ENCODE data around the gene NFATC1.

NFATC1 gene

DNA sequence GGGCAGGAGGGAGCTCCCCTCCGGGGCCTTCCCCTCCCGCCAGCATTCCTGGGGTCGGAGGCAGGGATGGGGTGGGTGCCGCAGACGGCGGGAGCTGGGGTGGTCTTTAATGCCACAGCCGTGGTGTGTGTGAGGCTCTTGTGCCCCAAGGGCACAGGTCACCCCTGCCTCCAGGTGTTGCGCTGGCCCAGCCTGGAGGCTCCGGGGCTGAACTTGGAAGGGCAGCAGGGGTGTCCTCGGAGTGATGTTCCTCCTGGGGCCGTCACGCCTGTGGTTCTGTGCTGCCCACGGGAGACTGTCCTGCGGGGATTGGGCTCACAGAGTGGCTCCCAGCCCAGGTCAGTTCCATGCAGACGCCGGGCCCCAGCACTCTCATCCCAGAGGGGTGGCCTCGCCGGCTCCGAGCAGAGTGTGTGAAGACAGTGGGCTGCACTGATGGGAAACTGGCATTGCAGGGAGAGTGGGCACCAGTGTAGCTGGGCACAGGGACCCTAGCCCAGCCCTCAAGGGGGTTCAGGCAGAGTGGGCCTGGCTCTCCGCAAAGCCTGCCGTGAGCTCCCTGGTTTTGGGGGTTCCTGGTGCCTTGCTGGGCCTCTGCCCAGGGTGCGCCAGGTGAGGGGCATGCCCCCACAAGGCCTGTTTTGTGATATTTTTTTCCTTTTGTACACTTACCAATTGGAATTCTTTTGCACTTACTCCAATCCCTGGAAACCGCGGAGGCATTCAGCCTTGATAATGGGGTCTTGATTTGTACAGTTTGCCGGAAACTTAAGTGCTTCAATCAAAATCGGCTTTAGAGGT lies 56.7 kb downstream of the NFATC1 start:
- no peaks in the 10 kb centered on the region for H4K20me1 ChIP-seq (ENCODE audit: control insufficient read depth, insufficient read depth, low read depth, low read length)
- H3K27me3 ChIP-seq (ENCODE audit: control insufficient read depth, low read length): no peaks in the 10 kb centered on the region
- H3F3A ChIP-seq (ENCODE audit: control insufficient read depth, insufficient read depth): 0 out of 2 replicates have a peak, but pooled peaks cover 4% of the 10 kb centered on the region
- H3K27ac ChIP-seq (ENCODE audit: low read depth, low read length): peak overlapping the region; percentile 82
- H3K79me2 ChIP-seq (ENCODE audit: control insufficient read depth, low read length): 0 out of 2 replicates have a peak, but pooled peaks cover 4% of the 10 kb centered on the region
- H3K9me3 ChIP-seq (ENCODE audit: control insufficient read depth, insufficient read depth, low read length): no peaks in the 10 kb centered on the region
- peaks cover 29% of the 10 kb centered on the region for H3K4me1 ChIP-seq (ENCODE audit: control insufficient read depth, low read length)
- peaks cover 59% of the 10 kb centered on the region for H3K36me3 ChIP-seq (ENCODE audit: control insufficient read depth, low read length)
- no peak overlapping the region for H3K4me3 ChIP-seq (ENCODE audit: low read length)
- TF ChIP-seq, protein P1, sequence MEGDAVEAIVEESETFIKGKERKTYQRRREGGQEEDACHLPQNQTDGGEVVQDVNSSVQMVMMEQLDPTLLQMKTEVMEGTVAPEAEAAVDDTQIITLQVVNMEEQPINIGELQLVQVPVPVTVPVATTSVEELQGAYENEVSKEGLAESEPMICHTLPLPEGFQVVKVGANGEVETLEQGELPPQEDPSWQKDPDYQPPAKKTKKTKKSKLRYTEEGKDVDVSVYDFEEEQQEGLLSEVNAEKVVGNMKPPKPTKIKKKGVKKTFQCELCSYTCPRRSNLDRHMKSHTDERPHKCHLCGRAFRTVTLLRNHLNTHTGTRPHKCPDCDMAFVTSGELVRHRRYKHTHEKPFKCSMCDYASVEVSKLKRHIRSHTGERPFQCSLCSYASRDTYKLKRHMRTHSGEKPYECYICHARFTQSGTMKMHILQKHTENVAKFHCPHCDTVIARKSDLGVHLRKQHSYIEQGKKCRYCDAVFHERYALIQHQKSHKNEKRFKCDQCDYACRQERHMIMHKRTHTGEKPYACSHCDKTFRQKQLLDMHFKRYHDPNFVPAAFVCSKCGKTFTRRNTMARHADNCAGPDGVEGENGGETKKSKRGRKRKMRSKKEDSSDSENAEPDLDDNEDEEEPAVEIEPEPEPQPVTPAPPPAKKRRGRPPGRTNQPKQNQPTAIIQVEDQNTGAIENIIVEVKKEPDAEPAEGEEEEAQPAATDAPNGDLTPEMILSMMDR (IDR thresholded peaks at IDR 0.05; ENCODE audit: low read depth, low read length, poor library complexity, severe bottlenecking): no peak
- TF ChIP-seq EZH2phosphoT487 (IDR thresholded peaks at IDR 0.05; ENCODE audit: borderline replicate concordance, low read length): no peak
- H3K4me2 ChIP-seq (ENCODE audit: low read length): no peak overlapping the region
- H3K9me2 ChIP-seq (replicated peaks; ENCODE audit: control insufficient read depth, low read length): no peaks in the 10 kb centered on the region

DNA sequence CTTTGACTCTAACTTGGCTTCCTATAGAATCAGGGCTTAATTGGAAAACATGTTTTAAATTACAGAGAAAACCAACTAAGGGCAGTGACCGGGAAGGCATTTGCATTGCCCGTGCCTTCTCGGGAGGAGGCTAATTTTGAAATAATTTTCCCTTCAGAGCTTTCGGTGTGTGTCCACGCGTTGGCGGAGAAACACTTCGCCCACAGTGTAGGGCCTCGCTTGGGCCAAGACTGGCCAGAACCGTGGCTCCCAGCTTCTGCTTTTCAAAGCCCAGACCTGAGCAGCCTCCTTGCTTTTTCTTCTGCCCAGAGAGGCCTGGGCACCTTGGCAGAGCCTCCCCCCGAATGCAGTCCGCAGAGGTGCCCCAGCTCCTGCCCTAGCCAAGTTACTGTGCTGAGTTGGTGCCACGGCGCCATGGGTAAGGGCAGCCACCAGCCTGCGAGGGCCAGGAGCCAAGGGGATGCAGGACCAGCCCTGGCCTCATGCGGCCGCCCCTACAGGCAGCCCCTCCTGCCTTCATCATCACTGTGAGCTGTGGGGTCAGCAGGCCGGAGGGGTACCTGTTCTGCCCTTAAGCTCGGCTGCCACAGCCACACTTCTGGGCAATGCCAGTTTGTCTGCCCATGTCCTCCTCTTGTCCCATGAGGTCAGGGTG lies 57.4 kb downstream of the NFATC1 start:
- Histone ChIP-seq H3K4me1 (ENCODE audit: control insufficient read depth, low read length) (peaks cover 34% of the 10 kb centered on the region), H4K20me1 (ENCODE audit: control insufficient read depth, insufficient read depth, low read depth, low read length) (no peaks in the 10 kb centered on the region), H3K36me3 (ENCODE audit: control insufficient read depth, low read length) (peaks cover 63% of the 10 kb centered on the region), H3K27me3 (ENCODE audit: control insufficient read depth, low read length) (no peaks in the 10 kb centered on the region), H3K79me2 (ENCODE audit: control insufficient read depth, low read length) (0 out of 2 replicates have a peak, but pooled peaks cover 7% of the 10 kb centered on the region), H3K27ac (ENCODE audit: low read depth, low read length) (peak overlapping the region; percentile 82), H3K4me3 (ENCODE audit: low read length) (peak overlapping the region; percentile 14; the same call in 1 of the 2 replicates), H3K9me2 (replicated peaks; ENCODE audit: control insufficient read depth, low read length) (no peaks in the 10 kb centered on the region), H3K4me2 (ENCODE audit: low read length) (peak overlapping the region; percentile 54), H3F3A (ENCODE audit: control insufficient read depth, insufficient read depth) (0 out of 2 replicates have a peak, but pooled peaks cover 4% of the 10 kb centered on the region), H3K9me3 (ENCODE audit: control insufficient read depth, insufficient read depth, low read length) (no peaks in the 10 kb centered on the region)
- TF ChIP-seq, protein P1 (IDR thresholded peaks at IDR 0.05; ENCODE audit: low read depth, low read length, poor library complexity, severe bottlenecking): no peak
- no peak for TF ChIP-seq EZH2phosphoT487 (IDR thresholded peaks at IDR 0.05; ENCODE audit: borderline replicate concordance, low read length)

DNA sequence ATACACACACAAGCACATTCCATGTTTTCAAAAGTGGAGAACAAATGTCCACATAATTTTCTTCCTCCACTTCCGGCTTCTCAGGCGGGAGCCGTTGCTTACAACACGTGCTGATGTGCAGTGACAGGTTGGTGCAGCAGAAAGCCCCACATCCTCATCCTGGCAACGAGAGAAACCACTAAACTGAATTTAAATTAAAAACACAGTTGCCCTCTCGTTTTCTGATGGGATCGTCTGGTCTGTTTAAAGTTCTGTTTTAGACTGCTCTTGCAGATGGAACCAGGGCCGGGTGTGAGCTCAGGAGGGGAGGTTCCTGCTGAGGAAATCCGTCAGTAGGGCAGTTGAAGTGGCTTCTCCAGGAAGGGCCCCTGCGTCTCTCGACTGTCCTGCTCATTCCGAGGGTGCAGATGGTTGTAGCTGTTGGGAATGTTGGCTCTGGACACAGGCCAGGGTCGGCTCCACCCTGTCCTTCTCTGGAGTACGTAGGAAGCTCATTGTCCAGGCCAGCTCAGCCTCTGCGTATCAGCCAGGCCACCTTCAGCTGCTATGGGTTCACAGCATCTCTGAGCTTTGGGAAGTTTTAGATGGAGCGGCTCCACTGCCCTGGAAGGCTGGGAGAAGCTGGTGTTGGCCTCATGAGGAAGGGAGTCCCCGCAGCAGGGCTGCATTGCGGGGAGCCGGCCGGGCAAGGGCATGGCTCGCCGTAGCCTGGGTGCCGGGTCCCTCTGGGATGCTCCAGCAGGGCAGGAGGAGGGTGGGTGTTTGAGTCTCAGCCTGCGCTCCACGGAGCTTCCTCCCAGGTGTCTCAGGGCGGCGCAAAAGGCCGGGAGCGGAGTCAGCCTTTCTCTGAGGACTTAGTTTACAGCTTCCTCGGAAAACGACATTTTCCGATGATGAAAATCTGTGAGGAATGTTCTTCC lies 58.3 kb downstream of the NFATC1 start:
- Histone ChIP-seq H3K4me1 (ENCODE audit: control insufficient read depth, low read length) (peaks cover 44% of the 10 kb centered on the region), H3K36me3 (ENCODE audit: control insufficient read depth, low read length) (peaks cover 66% of the 10 kb centered on the region), H3K4me2 (ENCODE audit: low read length) (peak overlapping the region; percentile 54), H3K4me3 (ENCODE audit: low read length) (peak overlapping the region; percentile 29), H4K20me1 (ENCODE audit: control insufficient read depth, insufficient read depth, low read depth, low read length) (no peaks in the 10 kb centered on the region), H3K27me3 (ENCODE audit: control insufficient read depth, low read length) (no peaks in the 10 kb centered on the region), H3K9me3 (ENCODE audit: control insufficient read depth, insufficient read depth, low read length) (no peaks in the 10 kb centered on the region), H3K27ac (ENCODE audit: low read depth, low read length) (peak overlapping the region; percentile 82), H3F3A (ENCODE audit: control insufficient read depth, insufficient read depth) (0 out of 2 replicates have a peak, but pooled peaks cover 4% of the 10 kb centered on the region), H3K79me2 (ENCODE audit: control insufficient read depth, low read length) (peaks cover 13% of the 10 kb centered on the region), H3K9me2 (replicated peaks; ENCODE audit: control insufficient read depth, low read length) (no peaks in the 10 kb centered on the region)
- TF ChIP-seq, protein P1 (IDR thresholded peaks at IDR 0.05; ENCODE audit: low read depth, low read length, poor library complexity, severe bottlenecking): no peak
- TF ChIP-seq EZH2phosphoT487 (IDR thresholded peaks at IDR 0.05; ENCODE audit: borderline replicate concordance, low read length): no peak
